Inferior parietal cortex (tissue), 1 donor: ENCODE measurements around the gene PTGER2.

Experiments used
- DNase-seq: peaks from one replicate; pipeline ENCODE4 v3.0.0-alpha.2; 2016; ENCODE audit errors: extremely low spot score

Gene PTGER2

DNA sequence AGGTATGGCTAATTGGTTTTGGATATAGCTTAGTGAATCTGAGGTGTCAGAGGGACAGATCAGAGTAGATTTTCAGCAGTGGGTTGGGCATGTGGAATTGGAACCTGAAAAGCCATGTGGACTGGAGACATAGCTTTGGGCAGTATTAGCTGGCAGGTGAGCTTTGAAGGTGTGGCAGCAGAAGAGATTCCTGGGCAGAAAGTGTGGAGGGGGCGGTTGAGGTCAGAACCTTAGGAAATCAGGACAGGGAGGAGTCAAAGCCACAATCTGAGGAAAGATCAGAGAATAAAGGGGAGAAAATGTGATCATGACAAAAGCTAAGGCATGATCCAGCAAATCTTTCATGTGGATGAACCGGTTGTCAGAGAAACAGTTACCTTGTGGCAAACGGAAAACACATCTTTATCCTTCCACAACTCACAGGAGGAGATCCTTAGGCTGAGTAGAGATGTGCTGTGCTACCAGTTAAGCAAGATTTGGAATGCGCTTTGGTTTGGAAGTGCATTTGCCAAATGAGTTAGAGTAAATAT, 56.4 kb downstream of the PTGER2 start:
- DNase-seq, result no peak

DNA sequence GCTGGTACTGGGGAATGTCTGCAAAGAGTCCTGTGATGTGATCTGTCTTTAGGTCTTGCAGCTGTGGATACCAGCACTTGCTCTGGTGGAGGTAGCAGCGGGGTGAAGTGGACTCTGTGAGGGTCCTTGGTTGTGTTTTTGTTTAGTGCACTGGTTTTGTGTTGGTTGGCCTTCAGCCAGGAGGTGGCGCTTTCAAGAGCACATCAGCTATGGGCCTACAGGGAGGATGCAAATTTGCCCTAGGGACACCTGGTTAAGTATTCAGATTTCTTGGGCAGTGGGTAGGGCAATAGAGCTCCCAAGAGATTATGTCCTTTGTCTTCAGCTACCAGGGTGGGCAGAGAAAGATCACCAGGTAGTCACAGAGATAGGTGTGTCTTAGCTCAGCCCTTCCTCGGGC, 63.8 kb downstream of the PTGER2 start:
- DNase-seq, result no peak
